Measurements from ENCODE around the gene ASXL1.

- TF ChIP-seq, protein P1, sequence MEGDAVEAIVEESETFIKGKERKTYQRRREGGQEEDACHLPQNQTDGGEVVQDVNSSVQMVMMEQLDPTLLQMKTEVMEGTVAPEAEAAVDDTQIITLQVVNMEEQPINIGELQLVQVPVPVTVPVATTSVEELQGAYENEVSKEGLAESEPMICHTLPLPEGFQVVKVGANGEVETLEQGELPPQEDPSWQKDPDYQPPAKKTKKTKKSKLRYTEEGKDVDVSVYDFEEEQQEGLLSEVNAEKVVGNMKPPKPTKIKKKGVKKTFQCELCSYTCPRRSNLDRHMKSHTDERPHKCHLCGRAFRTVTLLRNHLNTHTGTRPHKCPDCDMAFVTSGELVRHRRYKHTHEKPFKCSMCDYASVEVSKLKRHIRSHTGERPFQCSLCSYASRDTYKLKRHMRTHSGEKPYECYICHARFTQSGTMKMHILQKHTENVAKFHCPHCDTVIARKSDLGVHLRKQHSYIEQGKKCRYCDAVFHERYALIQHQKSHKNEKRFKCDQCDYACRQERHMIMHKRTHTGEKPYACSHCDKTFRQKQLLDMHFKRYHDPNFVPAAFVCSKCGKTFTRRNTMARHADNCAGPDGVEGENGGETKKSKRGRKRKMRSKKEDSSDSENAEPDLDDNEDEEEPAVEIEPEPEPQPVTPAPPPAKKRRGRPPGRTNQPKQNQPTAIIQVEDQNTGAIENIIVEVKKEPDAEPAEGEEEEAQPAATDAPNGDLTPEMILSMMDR (IDR thresholded peaks at IDR 0.05 in 8 of 11, conservative IDR thresholded peaks at IDR 0.05 in 3 of 11) = no peak
- TF ChIP-seq POLR2A (IDR thresholded peaks at IDR 0.05) (no peak), POLR2AphosphoS5 (IDR thresholded peaks at IDR 0.05) (no peak)
These were observed 129.2 kb downstream of the ASXL1 start for GRCh38 chr20:32487381-32487780.
